OCI-LY7 (cell line): ENCODE measurements around the gene MUL1. TPM values are rescaled to one million over a fixed set of nuclear protein-coding genes. Genes with fewer than 3 reads are reported as not detected.

Experiments
- BruUV-seq: library from RNA; stranded (reverse); fragments of 400-500 nt; replicated peaks from 2 replicates; lab custom pipeline; 2021; lab: Mats Ljungman, UMichigan
- CTCF ChIA-PET: fragments of 300-600 bp; sonication (Branson Sonifier 250); formaldehyde crosslinking; loops from one replicate; lab custom pipeline; 2022; ENCODE audit warnings: antibody characterized with exemption; ENCODE audit not compliant: unreplicated experiment; lab: Charles Lee
- POLR2A ChIA-PET: fragments of 300-600 bp; sonication (Branson Sonifier 250); formaldehyde crosslinking; loops from one replicate; lab custom pipeline; 2022; ENCODE audit warnings: antibody characterized with exemption; lab: Charles Lee
- DNase-seq: peaks from one replicate; pipeline ENCODE4 v3.0.0-alpha.2; 2015; ENCODE audit warnings: low spot score
- H2AFZ ChIP-seq: fragments of 200-600 bp; sonication (generic), shearing (Covaris generic); 2 replicates; pipeline ENCODE4 v1.6.1; 2014; ENCODE audit warnings: mild to moderate bottlenecking, antibody characterized with exemption, low read length, moderate library complexity
- H3K27ac ChIP-seq: fragments of 200-600 bp; sonication (generic); 2 replicates; pipeline ENCODE4 v1.5.1; 2014; ENCODE audit warnings: mixed run types, low read depth, mild to moderate bottlenecking, moderate library complexity, low read length, inconsistent platforms; ENCODE audit not compliant: poor library complexity, severe bottlenecking
- H3K36me3 ChIP-seq: fragments of 200-600 bp; sonication (generic); 2 replicates; pipeline ENCODE4 v1.6.1; 2014; ENCODE audit warnings: mild to moderate bottlenecking, antibody characterized with exemption, low read length, moderate library complexity, mixed read lengths; ENCODE audit not compliant: insufficient read depth
- H3K4me1 ChIP-seq: fragments of 200-600 bp; sonication (generic); 2 replicates; pipeline ENCODE4 v1.5.1; 2014; ENCODE audit warnings: mild to moderate bottlenecking, low read length; ENCODE audit not compliant: insufficient read depth, poor library complexity, severe bottlenecking
- H3K4me2 ChIP-seq: fragments of 200-600 bp; sonication (generic); 2 replicates; pipeline ENCODE4 v1.6.1; 2014; ENCODE audit warnings: mild to moderate bottlenecking, low read length
- H3K4me3 ChIP-seq: fragments of 200-600 bp; sonication (generic); 2 replicates; pipeline ENCODE4 v1.5.1; 2014; ENCODE audit warnings: mild to moderate bottlenecking, low read depth, low read length; ENCODE audit not compliant: poor library complexity, severe bottlenecking
- H3K79me2 ChIP-seq: fragments of 200-600 bp; sonication (generic); 2 replicates; pipeline ENCODE4 v1.6.1; 2016; ENCODE audit warnings: low read depth, mild to moderate bottlenecking, low read length, moderate library complexity, mixed read lengths; ENCODE audit not compliant: insufficient read depth
- H3K9me2 ChIP-seq: fragments of 200-600 bp; sonication (generic); 2 replicates; pipeline ENCODE4 v1.6.1; 2016; ENCODE audit warnings: mild to moderate bottlenecking, low read length, mixed read lengths; ENCODE audit not compliant: insufficient read depth
- H3K9me3 ChIP-seq: fragments of 200-600 bp; sonication (generic); 2 replicates; pipeline ENCODE4 v1.6.1; 2014; ENCODE audit warnings: mild to moderate bottlenecking, mixed run types, low read length, mixed read lengths
- H4K20me1 ChIP-seq: fragments of 200-600 bp; sonication (generic); 2 replicates; pipeline ENCODE4 v1.6.1; 2014; ENCODE audit warnings: mild to moderate bottlenecking, antibody characterized with exemption, low read length, moderate library complexity, mixed read lengths; ENCODE audit not compliant: insufficient read depth
- EZH2phosphoT487 ChIP-seq: fragments of 200-600 bp; sonication (generic); IDR thresholded peaks from 2 replicates; pipeline ENCODE4 v1.6.1; 2018; ENCODE audit warnings: low read depth, borderline replicate concordance, mild to moderate bottlenecking, mixed run types, antibody characterized with exemption, low read length, moderate library complexity, mixed read lengths
- intact Hi-C: fragments of 100-400 bp; cut with micrococcal nuclease; formaldehyde crosslinking; loops from one replicate; pipeline ENCODE4 v1.10.0; 2022; ENCODE audit not compliant: unreplicated experiment
- total RNA-seq, 2 experiments: library from RNA; depleted of rRNA in 1 of 2; stranded (reverse); fragments of >200 nt in 1 of 2; shearing (Covaris generic) in 1 of 2; gene quantifications; 2 replicates each; pipeline ENCODE4 v1.2.3, GENCODE V29; 2014 to 2022
- TF ChIP-seq, protein P1 (sequence below): fragments of 200-600 bp; sonication (generic); conservative IDR thresholded peaks from 2 replicates; pipeline ENCODE4 v1.5.1; 2014; ENCODE audit warnings: mild to moderate bottlenecking, antibody characterized with exemption, low read length, moderate library complexity, mixed read lengths

MUL1 gene
- total RNA-seq, 2 experiments from 2014 or later = 16.3 to 25.2 TPM

DNA sequence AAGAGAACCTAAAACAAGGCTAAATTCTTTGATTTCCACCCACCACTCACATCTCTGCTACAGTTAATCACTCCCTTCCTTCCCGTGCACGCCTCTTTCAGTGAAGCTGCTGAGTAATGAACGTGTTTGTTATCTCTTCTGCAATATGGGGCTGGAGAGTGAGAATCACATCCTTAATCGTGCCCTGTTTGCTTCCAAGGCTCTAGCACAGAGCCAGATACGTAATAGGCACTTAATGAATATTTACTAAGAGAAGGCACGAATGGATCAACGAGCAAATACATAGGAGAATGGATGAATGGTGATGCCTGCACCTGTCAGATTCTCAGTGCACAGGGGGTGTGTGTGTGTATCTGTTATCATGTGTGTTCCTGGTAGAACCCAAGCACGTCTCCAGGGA is 22.4 kb upstream of the MUL1 start:
- Histone ChIP-seq H3K79me2 (no peaks in the 10 kb centered on the region), H3K36me3 (no peaks in the 10 kb centered on the region), H3K4me2 (no peak overlapping the region), H3K9me3 (no peaks in the 10 kb centered on the region), H3K9me2 (no peaks in the 10 kb centered on the region), H4K20me1 (no peaks in the 10 kb centered on the region), H3K4me1 (no peaks in the 10 kb centered on the region), H2AFZ (no peak overlapping the region), H3K4me3 (no peak overlapping the region), H3K27ac (no peak overlapping the region)
- POLR2A ChIA-PET = no interaction called here
- BruUV-seq = no TSS peak
- DNase-seq = no peak
- CTCF ChIA-PET = no interaction called here
- intact Hi-C loops = no loop called here
- TF ChIP-seq, protein P1, sequence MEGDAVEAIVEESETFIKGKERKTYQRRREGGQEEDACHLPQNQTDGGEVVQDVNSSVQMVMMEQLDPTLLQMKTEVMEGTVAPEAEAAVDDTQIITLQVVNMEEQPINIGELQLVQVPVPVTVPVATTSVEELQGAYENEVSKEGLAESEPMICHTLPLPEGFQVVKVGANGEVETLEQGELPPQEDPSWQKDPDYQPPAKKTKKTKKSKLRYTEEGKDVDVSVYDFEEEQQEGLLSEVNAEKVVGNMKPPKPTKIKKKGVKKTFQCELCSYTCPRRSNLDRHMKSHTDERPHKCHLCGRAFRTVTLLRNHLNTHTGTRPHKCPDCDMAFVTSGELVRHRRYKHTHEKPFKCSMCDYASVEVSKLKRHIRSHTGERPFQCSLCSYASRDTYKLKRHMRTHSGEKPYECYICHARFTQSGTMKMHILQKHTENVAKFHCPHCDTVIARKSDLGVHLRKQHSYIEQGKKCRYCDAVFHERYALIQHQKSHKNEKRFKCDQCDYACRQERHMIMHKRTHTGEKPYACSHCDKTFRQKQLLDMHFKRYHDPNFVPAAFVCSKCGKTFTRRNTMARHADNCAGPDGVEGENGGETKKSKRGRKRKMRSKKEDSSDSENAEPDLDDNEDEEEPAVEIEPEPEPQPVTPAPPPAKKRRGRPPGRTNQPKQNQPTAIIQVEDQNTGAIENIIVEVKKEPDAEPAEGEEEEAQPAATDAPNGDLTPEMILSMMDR = no peak
- TF ChIP-seq EZH2phosphoT487 = no peak

- Histone ChIP-seq H3K27ac (no peak overlapping the region), H3K36me3 (no peaks in the 10 kb centered on the region), H3K4me2 (no peak overlapping the region), H3K4me1 (no peaks in the 10 kb centered on the region), H3K9me3 (no peaks in the 10 kb centered on the region), H3K4me3 (no peak overlapping the region), H3K9me2 (no peaks in the 10 kb centered on the region), H3K79me2 (no peaks in the 10 kb centered on the region), H4K20me1 (no peaks in the 10 kb centered on the region), H2AFZ (no peak overlapping the region)
- no peak for DNase-seq
- ChIA-PET POLR2A (interaction anchor here (0.7 kb wide), 1 partner anchor 604 kb away, joined by 3 read pairs; no protein-coding TSS in a partner anchor), CTCF (no interaction called here)
- TF ChIP-seq, protein P1 = no peak
- TF ChIP-seq EZH2phosphoT487 = no peak
- intact Hi-C loops = no loop called here
- BruUV-seq = no TSS peak
Observed at GRCh38 chr1:20528221-20528620, 20.3 kb upstream of the MUL1 start.

DNA sequence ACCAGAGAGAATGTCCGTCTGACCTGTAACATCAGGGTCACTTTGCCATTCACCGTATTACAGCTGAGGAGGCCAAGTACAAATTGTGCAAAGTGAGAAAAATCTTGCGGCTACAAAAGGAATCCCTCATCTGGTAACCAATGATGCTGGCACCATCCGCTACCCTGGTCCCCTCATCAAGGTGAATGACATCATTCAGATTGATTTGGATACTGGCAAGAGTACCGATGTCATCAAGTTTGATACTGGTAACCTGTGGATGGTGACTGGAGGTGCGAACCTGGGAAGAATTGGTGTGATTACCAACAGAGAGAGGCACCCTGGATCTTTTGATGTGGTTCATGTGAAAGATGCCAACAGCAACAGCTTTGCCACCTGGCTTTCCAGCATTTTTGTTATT is 18.3 kb upstream of the MUL1 start:
- DNase-seq = no peak
- Histone ChIP-seq H3K4me2 (no peak overlapping the region), H3K9me2 (no peaks in the 10 kb centered on the region), H3K9me3 (no peaks in the 10 kb centered on the region), H2AFZ (no peak overlapping the region), H3K27ac (no peak overlapping the region), H3K4me3 (no peak overlapping the region), H4K20me1 (no peaks in the 10 kb centered on the region), H3K36me3 (no peaks in the 10 kb centered on the region), H3K4me1 (no peaks in the 10 kb centered on the region), H3K79me2 (no peaks in the 10 kb centered on the region)
- CTCF ChIA-PET = interaction anchor here (0.6 kb wide), 1 partner anchor 1228 kb away, joined by 3 read pairs; no protein-coding TSS in a partner anchor
- BruUV-seq = no TSS peak
- TF ChIP-seq, protein P1 = no peak
- TF ChIP-seq EZH2phosphoT487 = no peak
- intact Hi-C loops = no loop called here
- POLR2A ChIA-PET = no interaction called here
